B cell (primary cell): ENCODE results near the gene STAT5B. TPM values are rescaled to one million over a fixed set of nuclear protein-coding genes. Genes with fewer than 3 reads are reported as not detected.
"Not testable (repeated sequence)": the region's sequence is repeated elsewhere in the genome, so short reads cannot be mapped to it uniquely, and the experiment has no call there.

Experiments
- ATAC-seq: fragments of 200-7000 bp; cut with Tn5 transposase; one replicate; pipeline ENCODE4 v1.10.0; 2021; ENCODE audit warnings: low read depth, mild to moderate bottlenecking, moderate number of reproducible peaks, moderate library complexity
- CTCF ChIA-PET: fragments of 350-600 bp; sonication (Branson Sonifier 250); formaldehyde crosslinking; loops from one replicate; lab custom pipeline; 2021; ENCODE audit warnings: antibody characterized with exemption, inconsistent platforms; lab: Charles Lee
- POLR2A ChIA-PET: fragments of 350-600 bp; sonication (Branson Sonifier 250); formaldehyde crosslinking; loops from one replicate; lab custom pipeline; 2021; ENCODE audit warnings: antibody characterized with exemption; lab: Charles Lee
- DNase-seq: peaks from one replicate; pipeline ENCODE4 v3.0.0; 2013
- H2AFZ ChIP-seq: 2 replicates; pipeline ENCODE4 v1.6.1; 2012; ENCODE audit warnings: mild to moderate bottlenecking, low read depth, low read length; ENCODE audit not compliant: insufficient read depth, poor library complexity, severe bottlenecking
- H3K27ac ChIP-seq, 2 donors: 1 replicate in 1 of 2; 2 replicates in 1 of 2; pipeline ENCODE4 v1.5.1; 2012 to 2013; ENCODE audit warnings: low read length in 2 of 2, mild to moderate bottlenecking in 2 of 2, moderate library complexity in 1 of 2
- H3K27me3 ChIP-seq, 4 experiments: fragments of 200-600 bp in 1 of 4; sonication (generic) in 1 of 4; replicated peaks in 1 of 4; 1 replicate in 2 of 4; 2 replicates in 2 of 4; pipeline versions ENCODE4 v1.6.1 to v1.7.0; 2013 to 2016; ENCODE audit warnings: low read length in 3 of 4, mild to moderate bottlenecking in 2 of 4, mixed read lengths in 1 of 4, moderate library complexity in 1 of 4; ENCODE audit not compliant: insufficient read depth in 4 of 4, control insufficient read depth in 3 of 4; ENCODE audit errors: control extremely low read depth in 1 of 4
- H3K36me3 ChIP-seq, 2 experiments: replicated peaks in 1 of 2; 1 replicate in 1 of 2; 2 replicates in 1 of 2; pipeline versions ENCODE4 v1.6.1 to v1.7.1; 2013; ENCODE audit warnings: low read length in 1 of 2; ENCODE audit not compliant: insufficient read depth in 2 of 2, control insufficient read depth in 1 of 2; ENCODE audit errors: control extremely low read depth in 1 of 2, extremely low read depth in 1 of 2
- H3K4me1 ChIP-seq, 2 donors: fragments of 200-600 bp in 1 of 2; sonication (generic) in 1 of 2; 1 replicate in 1 of 2; 2 replicates in 1 of 2; pipeline versions ENCODE4 v1.5.1 to v1.6.1; 2013 to 2017; ENCODE audit warnings: low read length in 2 of 2; ENCODE audit not compliant: control insufficient read depth in 2 of 2, insufficient read depth in 2 of 2
- H3K4me2 ChIP-seq: replicated peaks from 2 replicates; pipeline ENCODE3; 2012; ENCODE audit warnings: mild to moderate bottlenecking, low read depth, low read length; ENCODE audit not compliant: poor library complexity, severe bottlenecking
- H3K4me3 ChIP-seq, 5 experiments: fragments of 200-600 bp in 1 of 5; sonication (generic) in 1 of 5; 1 replicate in 3 of 5; 2 replicates in 2 of 5; pipeline versions ENCODE4 v1.5.1 to v1.7.0; 2011 to 2016; ENCODE audit warnings: low read length in 4 of 5, mild to moderate bottlenecking in 4 of 5, low read depth in 2 of 5, control low read depth in 1 of 5, moderate library complexity in 1 of 5; ENCODE audit not compliant: insufficient read depth in 1 of 5; ENCODE audit errors: control extremely low read depth in 1 of 5, extremely low read depth in 1 of 5
- H3K79me2 ChIP-seq: fragments of 200-600 bp; sonication (generic); one replicate; pipeline ENCODE4 v1.6.0; 2016; ENCODE audit warnings: low read length; ENCODE audit not compliant: control insufficient read depth, insufficient read depth
- H3K9ac ChIP-seq: fragments of 200-600 bp; sonication (generic); 2 replicates; pipeline ENCODE4 v1.6.1; 2017; ENCODE audit warnings: mild to moderate bottlenecking, low read length, moderate library complexity
- H3K9me3 ChIP-seq, 3 donors: one replicate each; pipeline versions ENCODE4 v1.6.1 to v1.7.1; 2013; ENCODE audit warnings: low read length in 2 of 3; ENCODE audit not compliant: control insufficient read depth in 2 of 3, insufficient read depth in 1 of 3; ENCODE audit errors: control extremely low read depth in 1 of 3
- H4K20me1 ChIP-seq: 2 replicates; pipeline ENCODE4 v1.6.0; 2012; ENCODE audit warnings: mild to moderate bottlenecking, low read length; ENCODE audit not compliant: insufficient read depth, control insufficient read depth, poor library complexity, severe bottlenecking
- H3K27ac Mint-ChIP-seq: one replicate; pipeline ENCODE4 v1.8.0; 2021; ENCODE audit warnings: mixed read lengths
- H3K27me3 Mint-ChIP-seq: one replicate; pipeline ENCODE4 v1.8.0; 2021; ENCODE audit warnings: mixed read lengths
- H3K4me1 Mint-ChIP-seq: one replicate; pipeline ENCODE4 v1.8.0; 2021; ENCODE audit warnings: mixed read lengths
- H3K4me3 Mint-ChIP-seq: one replicate; pipeline ENCODE4 v1.8.0; 2021; ENCODE audit warnings: mixed read lengths
- H3K9me3 Mint-ChIP-seq: one replicate; pipeline ENCODE4 v1.8.0; 2022; ENCODE audit warnings: mixed read lengths; ENCODE audit not compliant: insufficient read depth
- EZH2 ChIP-seq: IDR thresholded peaks from 2 replicates; pipeline ENCODE4 v1.6.1; 2012; ENCODE audit warnings: borderline replicate concordance, low read depth, mild to moderate bottlenecking, moderate library complexity, low read length; ENCODE audit not compliant: insufficient read depth, poor library complexity, severe bottlenecking
- WGBS: methylation state at CpG from one replicate; pipeline ENCODE4 v1.1.5; 2013; ENCODE audit warnings: missing lambda C conversion rate; ENCODE audit not compliant: insufficient coverage; 5-methylcytosine and 5-hydroxymethylcytosine counted together
- intact Hi-C: fragments of 100-400 bp; cut with micrococcal nuclease; formaldehyde crosslinking; loops from one replicate; pipeline ENCODE4 v1.10.0; 2022
- polyA plus RNA-seq: library from polyadenylated mRNA; depleted of rRNA; stranded (reverse); fragments of >200 nt; gene quantifications from 2 replicates; pipeline ENCODE4 v1.2.3, GENCODE V29; 2012
- total RNA-seq, 2 donors: library from RNA; stranded (reverse); fragments of 120-200 nt in 1 of 2; gene quantifications; 1 replicate in 1 of 2; 2 replicates in 1 of 2; pipeline versions ENCODE4 v1.2.3 to v1.2.4, GENCODE V29; 2013 to 2022
- TF ChIP-seq, protein P1 (sequence below): fragments of 200-600 bp; IDR thresholded peaks from one replicate; pipeline ENCODE4 v1.8.0; 2022; ENCODE audit warnings: antibody characterized with exemption, mild to moderate bottlenecking

The STAT5B gene
- total and polyA plus RNA-seq, 2 donors (not counting 1 experiment from before 2014, with no cell fraction given), result 70.0 to 103 TPM

DNA sequence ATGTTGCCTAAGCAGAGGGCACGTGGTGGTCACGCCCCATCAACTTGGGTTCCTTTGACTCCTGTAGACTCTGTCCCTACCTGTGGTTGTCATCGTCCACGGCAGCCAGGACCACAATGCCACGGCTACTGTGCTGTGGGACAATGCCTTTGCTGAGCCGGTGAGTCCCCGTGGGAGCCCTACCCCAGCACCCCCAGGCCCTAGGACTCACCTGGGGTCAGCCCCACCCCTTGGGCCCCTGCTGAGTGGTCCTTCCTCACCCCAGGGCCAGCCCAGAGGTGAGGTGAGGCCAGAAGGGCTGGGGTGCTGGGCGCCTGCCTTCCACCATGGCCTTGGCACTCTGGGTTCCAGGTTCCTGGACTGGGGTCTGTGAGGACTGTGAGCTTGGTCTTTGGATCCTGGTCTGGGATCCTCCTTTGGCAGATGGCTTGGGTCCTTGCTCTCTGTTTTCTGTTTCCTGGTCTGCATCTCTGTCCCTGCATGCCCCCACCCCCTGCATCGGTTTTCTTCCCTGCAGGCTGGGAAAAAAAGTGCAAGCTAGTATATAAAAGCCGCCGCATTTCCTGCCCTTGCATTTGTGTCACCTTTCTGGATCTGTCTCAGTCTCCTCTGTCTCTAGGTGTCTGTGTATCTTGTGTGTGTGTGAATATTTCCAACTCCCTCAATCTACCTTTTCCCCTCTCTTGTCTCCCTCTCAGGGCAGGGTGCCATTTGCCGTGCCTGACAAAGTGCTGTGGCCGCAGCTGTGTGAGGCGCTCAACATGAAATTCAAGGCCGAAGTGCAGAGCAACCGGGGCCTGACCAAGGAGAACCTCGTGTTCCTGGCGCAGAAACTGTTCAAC, 29.6 kb upstream of the STAT5B start:
- Histone ChIP-seq H3K79me2 (no peaks in the 10 kb centered on the region), H2AFZ (no peak overlapping the region), H3K4me1 (no peaks in the 10 kb centered on the region), H3K27me3 (no peaks in the 10 kb centered on the region), H3K9ac (no peak overlapping the region), H3K9me3 (no peaks in the 10 kb centered on the region), H4K20me1 (no peaks in the 10 kb centered on the region), H3K36me3 (peaks cover 0 to 92% of the 10 kb centered on the region in 2 experiments), H3K4me3 (no peak overlapping the region), H3K27ac (no peak overlapping the region), H3K4me2 (no peak overlapping the region)
- no peak overlapping the region for H3K27ac Mint-ChIP-seq
- H3K27me3 Mint-ChIP-seq, result no peaks in the 10 kb centered on the region
- no peaks in the 10 kb centered on the region for H3K9me3 Mint-ChIP-seq
- 92% methylated on average over 9 of the region's 18 CpGs for WGBS
- ATAC-seq, result no peak
- no peak for DNase-seq
- POLR2A ChIA-PET, result no interaction called here
- TF ChIP-seq, protein P1, sequence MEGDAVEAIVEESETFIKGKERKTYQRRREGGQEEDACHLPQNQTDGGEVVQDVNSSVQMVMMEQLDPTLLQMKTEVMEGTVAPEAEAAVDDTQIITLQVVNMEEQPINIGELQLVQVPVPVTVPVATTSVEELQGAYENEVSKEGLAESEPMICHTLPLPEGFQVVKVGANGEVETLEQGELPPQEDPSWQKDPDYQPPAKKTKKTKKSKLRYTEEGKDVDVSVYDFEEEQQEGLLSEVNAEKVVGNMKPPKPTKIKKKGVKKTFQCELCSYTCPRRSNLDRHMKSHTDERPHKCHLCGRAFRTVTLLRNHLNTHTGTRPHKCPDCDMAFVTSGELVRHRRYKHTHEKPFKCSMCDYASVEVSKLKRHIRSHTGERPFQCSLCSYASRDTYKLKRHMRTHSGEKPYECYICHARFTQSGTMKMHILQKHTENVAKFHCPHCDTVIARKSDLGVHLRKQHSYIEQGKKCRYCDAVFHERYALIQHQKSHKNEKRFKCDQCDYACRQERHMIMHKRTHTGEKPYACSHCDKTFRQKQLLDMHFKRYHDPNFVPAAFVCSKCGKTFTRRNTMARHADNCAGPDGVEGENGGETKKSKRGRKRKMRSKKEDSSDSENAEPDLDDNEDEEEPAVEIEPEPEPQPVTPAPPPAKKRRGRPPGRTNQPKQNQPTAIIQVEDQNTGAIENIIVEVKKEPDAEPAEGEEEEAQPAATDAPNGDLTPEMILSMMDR, result no peak
- no peak for TF ChIP-seq EZH2
- intact Hi-C loops, result no loop called here
- H3K4me3 Mint-ChIP-seq, result no peak overlapping the region
- CTCF ChIA-PET, result no interaction called here
- H3K4me1 Mint-ChIP-seq, result peaks cover 1% of the 10 kb centered on the region

DNA sequence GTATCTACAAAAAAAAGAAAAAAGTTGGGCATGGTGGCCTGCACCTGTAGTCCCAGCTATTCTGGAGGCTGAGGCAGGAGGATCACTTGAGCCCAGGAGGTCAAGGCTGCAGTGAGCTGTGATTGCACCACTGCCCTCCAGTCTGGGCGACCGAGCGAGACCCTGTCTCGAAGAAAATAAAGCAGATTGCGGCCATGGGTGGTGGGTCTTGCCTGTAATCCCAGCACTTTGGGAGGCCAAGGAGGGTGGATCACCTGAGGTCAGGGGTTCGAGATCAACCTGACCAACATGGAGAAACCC, 28.8 kb upstream of the STAT5B start:
- POLR2A ChIA-PET, CTCF ChIA-PET, H3K4me1 Mint-ChIP-seq, H3K9me3 Mint-ChIP-seq, H3K9ac ChIP-seq, DNase-seq, H3K79me2 ChIP-seq, H3K4me2 ChIP-seq, H3K27ac ChIP-seq, H3K4me3 Mint-ChIP-seq, ATAC-seq, intact Hi-C loops, H4K20me1 ChIP-seq, H3K9me3 ChIP-seq, H3K27ac Mint-ChIP-seq, H3K27me3 Mint-ChIP-seq, H3K4me1 ChIP-seq, H2AFZ ChIP-seq, H3K27me3 ChIP-seq, H3K4me3 ChIP-seq: not testable (repeated sequence)
- WGBS, result 100% methylated on average over 5 of the region's 6 CpGs
- peaks cover 0 to 85% of the 10 kb centered on the region in 2 experiments for H3K36me3 ChIP-seq
